ENCODE data around the gene RFX8.

RFX8 gene

DNA sequence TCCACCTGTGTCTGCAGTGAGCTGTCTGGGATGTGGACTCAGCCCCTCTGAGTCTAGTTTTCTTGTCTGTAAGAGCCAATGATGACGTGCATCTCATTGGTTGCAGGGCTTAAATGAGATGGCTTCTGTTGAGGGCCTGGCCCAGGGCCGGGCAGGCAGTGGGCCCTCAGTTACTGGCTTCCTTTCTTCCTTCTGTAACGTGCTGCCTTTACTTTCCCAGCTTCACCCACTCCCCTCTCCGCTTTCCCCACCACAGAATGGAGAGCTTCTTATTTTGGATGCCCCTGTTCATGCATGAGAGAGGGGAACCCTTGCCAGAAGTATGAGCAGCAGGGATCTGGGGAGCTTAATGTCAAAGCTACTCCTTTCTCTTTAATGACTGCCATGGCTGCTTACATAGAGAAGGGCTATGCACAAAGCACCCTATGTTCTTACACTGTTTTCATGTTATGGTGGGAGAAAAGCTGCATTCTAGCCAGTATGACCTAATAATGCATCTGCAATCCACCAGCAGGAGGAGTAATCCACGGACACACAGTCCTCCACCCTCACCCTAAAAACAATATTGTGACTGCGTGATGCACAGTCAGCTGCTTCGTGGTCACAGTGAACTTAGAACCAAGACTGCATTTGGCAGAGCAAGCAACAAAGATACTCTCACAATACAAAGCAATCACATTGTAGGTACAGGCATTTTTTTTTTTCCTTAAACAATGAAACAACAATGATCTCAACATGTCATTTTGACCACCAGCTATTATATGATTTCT lies 124.8 kb downstream of the RFX8 start:
- no peak for DNase-seq (ENCODE audit: low read depth)

DNA sequence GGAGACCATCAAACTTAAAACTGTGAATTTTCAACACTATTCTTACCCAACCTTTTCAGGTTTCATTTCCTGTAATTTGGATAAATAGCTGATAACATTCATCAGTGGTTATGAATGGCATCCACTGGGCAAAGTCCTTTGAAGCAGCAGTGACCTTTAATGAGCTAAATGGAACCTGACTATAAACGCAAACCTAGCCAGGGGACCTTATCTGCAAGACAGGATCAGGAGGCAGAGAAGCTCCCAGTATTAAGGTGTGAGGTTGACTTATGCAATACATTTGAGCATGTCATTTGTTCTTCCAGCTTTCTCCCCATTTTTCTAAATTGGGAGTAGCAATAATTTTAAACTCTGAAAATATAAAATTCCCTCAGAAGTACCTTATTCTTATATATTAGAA lies 126.0 kb downstream of the RFX8 start:
- DNase-seq (ENCODE audit: low read depth) = no peak

Data from stimulated activated CD8-positive, alpha-beta memory T cell treated with anti-CD3 and anti-CD28 coated beads, Interleukin-15, amount 100 ng/mL, for 1 hour (primary cell).